ENCODE data around the gene SMURF2. TPM values are rescaled to one million over a fixed set of nuclear protein-coding genes. Genes with fewer than 3 reads are reported as not detected.

The SMURF2 gene
- polyA plus RNA-seq, 1 donor from 2014 or later, result 55.2 TPM

DNA sequence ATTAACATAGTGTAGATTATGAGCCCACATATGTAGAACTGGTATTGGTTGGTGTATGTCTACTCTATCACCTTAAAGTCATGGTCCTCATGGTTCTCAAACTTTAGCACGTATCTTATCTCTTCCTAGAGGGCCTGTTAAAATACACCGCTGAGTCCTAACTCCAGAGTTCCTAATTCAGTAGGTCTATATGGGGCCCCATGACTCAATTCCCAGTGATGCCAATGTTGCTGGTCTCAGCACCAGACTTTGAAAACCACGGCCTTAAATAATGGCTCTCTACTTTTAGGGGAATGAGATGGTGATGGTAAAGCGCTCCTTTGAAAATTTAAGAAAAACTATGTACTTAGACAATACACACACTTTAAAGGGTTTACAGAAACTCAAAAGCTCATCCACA, 36.6 kb downstream of the SMURF2 start:
- Histone ChIP-seq H3K4me2 (ENCODE audit: low read length) (no peak overlapping the region), H3K79me2 (replicated peaks; ENCODE audit: insufficient read depth, low read length) (peaks cover 38% of the 10 kb centered on the region), H3K36me3 (ENCODE audit: insufficient read depth, low read length) (no peaks in the 10 kb centered on the region), H3K9me3 (ENCODE audit: low read length) (no peaks in the 10 kb centered on the region), H4K20me1 (ENCODE audit: insufficient read depth) (no peaks in the 10 kb centered on the region), H2AFZ (ENCODE audit: low read depth, low read length) (no peak overlapping the region), H3K9me2 (ENCODE audit: insufficient read depth, low read length) (no peaks in the 10 kb centered on the region), H3K4me3 (ENCODE audit: low read length) (no peak overlapping the region), H3F3A (ENCODE audit: insufficient read depth, low read length, poor library complexity, severe bottlenecking) (no peaks in the 10 kb centered on the region), H3K27ac (ENCODE audit: low read length) (no peak overlapping the region), H3K27me3 (ENCODE audit: insufficient read depth, low read depth, low read length) (no peaks in the 10 kb centered on the region), H3K9ac (ENCODE audit: low read length) (no peak overlapping the region)
- TF ChIP-seq EP300 (conservative IDR thresholded peaks at IDR 0.05; ENCODE audit: poor library complexity, severe bottlenecking) (no peak), SMC3 (conservative IDR thresholded peaks at IDR 0.05; ENCODE audit: poor library complexity) (no peak), POLR2AphosphoS5 (IDR thresholded peaks at IDR 0.05) (no peak), TAF1 (IDR thresholded peaks at IDR 0.05; ENCODE audit: low read depth) (no peak), RAD21 (conservative IDR thresholded peaks at IDR 0.05) (no peak), EZH2 (IDR thresholded peaks at IDR 0.05; ENCODE audit: borderline replicate concordance, insufficient read depth, low read length, poor library complexity, severe bottlenecking) (no peak), MXI1 (conservative IDR thresholded peaks at IDR 0.05; ENCODE audit: poor library complexity, severe bottlenecking) (no peak)
- TF ChIP-seq, protein P1, sequence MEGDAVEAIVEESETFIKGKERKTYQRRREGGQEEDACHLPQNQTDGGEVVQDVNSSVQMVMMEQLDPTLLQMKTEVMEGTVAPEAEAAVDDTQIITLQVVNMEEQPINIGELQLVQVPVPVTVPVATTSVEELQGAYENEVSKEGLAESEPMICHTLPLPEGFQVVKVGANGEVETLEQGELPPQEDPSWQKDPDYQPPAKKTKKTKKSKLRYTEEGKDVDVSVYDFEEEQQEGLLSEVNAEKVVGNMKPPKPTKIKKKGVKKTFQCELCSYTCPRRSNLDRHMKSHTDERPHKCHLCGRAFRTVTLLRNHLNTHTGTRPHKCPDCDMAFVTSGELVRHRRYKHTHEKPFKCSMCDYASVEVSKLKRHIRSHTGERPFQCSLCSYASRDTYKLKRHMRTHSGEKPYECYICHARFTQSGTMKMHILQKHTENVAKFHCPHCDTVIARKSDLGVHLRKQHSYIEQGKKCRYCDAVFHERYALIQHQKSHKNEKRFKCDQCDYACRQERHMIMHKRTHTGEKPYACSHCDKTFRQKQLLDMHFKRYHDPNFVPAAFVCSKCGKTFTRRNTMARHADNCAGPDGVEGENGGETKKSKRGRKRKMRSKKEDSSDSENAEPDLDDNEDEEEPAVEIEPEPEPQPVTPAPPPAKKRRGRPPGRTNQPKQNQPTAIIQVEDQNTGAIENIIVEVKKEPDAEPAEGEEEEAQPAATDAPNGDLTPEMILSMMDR (IDR thresholded peaks at IDR 0.05; ENCODE audit: poor library complexity, severe bottlenecking), result no peak
- TF ChIP-seq, protein P2, sequence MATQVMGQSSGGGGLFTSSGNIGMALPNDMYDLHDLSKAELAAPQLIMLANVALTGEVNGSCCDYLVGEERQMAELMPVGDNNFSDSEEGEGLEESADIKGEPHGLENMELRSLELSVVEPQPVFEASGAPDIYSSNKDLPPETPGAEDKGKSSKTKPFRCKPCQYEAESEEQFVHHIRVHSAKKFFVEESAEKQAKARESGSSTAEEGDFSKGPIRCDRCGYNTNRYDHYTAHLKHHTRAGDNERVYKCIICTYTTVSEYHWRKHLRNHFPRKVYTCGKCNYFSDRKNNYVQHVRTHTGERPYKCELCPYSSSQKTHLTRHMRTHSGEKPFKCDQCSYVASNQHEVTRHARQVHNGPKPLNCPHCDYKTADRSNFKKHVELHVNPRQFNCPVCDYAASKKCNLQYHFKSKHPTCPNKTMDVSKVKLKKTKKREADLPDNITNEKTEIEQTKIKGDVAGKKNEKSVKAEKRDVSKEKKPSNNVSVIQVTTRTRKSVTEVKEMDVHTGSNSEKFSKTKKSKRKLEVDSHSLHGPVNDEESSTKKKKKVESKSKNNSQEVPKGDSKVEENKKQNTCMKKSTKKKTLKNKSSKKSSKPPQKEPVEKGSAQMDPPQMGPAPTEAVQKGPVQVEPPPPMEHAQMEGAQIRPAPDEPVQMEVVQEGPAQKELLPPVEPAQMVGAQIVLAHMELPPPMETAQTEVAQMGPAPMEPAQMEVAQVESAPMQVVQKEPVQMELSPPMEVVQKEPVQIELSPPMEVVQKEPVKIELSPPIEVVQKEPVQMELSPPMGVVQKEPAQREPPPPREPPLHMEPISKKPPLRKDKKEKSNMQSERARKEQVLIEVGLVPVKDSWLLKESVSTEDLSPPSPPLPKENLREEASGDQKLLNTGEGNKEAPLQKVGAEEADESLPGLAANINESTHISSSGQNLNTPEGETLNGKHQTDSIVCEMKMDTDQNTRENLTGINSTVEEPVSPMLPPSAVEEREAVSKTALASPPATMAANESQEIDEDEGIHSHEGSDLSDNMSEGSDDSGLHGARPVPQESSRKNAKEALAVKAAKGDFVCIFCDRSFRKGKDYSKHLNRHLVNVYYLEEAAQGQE (IDR thresholded peaks at IDR 0.05; ENCODE audit: borderline replicate concordance), result no peak

DNA sequence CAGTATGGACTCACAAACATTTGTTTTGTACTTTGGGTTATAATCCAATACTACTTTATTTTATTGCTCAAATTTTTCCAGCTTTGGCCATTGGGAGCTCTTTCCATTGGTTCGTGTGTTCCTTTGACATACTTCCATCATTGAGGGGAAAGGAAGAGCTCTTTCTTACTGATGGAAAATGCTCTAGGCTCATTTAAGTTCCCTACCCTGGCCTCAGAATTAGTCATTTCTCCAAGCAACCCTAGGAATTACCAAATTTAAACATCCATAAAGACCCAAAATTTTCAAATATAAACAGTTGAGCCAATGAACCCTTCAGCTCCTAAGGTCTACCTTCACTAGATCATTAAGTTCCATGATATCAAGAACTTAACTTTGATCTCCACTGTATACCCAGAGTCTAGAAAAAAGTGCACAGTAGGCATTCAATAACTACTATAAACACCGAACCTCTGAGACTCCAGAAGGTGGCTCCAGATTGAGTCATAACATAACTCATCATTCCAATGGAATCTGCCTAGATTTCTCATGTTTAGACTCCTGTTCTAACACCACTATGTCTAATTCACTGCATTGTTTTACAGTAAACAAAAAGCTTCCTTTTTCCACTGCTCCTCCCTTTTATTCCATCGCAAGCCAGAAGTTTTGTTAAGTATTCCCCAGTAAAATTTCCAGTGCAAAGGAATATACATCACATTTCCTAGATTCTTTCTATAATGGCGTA, 39.0 kb downstream of the SMURF2 start:
- Histone ChIP-seq H2AFZ (ENCODE audit: low read depth, low read length) (no peak overlapping the region), H4K20me1 (ENCODE audit: insufficient read depth) (no peaks in the 10 kb centered on the region), H3K4me2 (ENCODE audit: low read length) (no peak overlapping the region), H3K9ac (ENCODE audit: low read length) (no peak overlapping the region), H3F3A (ENCODE audit: insufficient read depth, low read length, poor library complexity, severe bottlenecking) (no peaks in the 10 kb centered on the region), H3K27me3 (ENCODE audit: insufficient read depth, low read depth, low read length) (no peaks in the 10 kb centered on the region), H3K79me2 (replicated peaks; ENCODE audit: insufficient read depth, low read length) (peaks cover 22% of the 10 kb centered on the region), H3K9me3 (ENCODE audit: low read length) (no peaks in the 10 kb centered on the region), H3K27ac (ENCODE audit: low read length) (no peak overlapping the region), H3K36me3 (ENCODE audit: insufficient read depth, low read length) (no peaks in the 10 kb centered on the region), H3K4me3 (ENCODE audit: low read length) (no peak overlapping the region), H3K9me2 (ENCODE audit: insufficient read depth, low read length) (no peaks in the 10 kb centered on the region)
- TF ChIP-seq EP300 (conservative IDR thresholded peaks at IDR 0.05; ENCODE audit: poor library complexity, severe bottlenecking) (no peak), RAD21 (conservative IDR thresholded peaks at IDR 0.05) (no peak), POLR2AphosphoS5 (IDR thresholded peaks at IDR 0.05) (no peak), TAF1 (IDR thresholded peaks at IDR 0.05; ENCODE audit: low read depth) (no peak), SMC3 (conservative IDR thresholded peaks at IDR 0.05; ENCODE audit: poor library complexity) (no peak), EZH2 (IDR thresholded peaks at IDR 0.05; ENCODE audit: borderline replicate concordance, insufficient read depth, low read length, poor library complexity, severe bottlenecking) (no peak)
- TF ChIP-seq, protein P1 (IDR thresholded peaks at IDR 0.05; ENCODE audit: poor library complexity, severe bottlenecking), result no peak
- TF ChIP-seq, protein P2 (IDR thresholded peaks at IDR 0.05; ENCODE audit: borderline replicate concordance), result no peak

Data from neural cell (in vitro differentiated cells).